Measurements from ENCODE around the gene PTPN6. TPM values are rescaled to one million over a fixed set of nuclear protein-coding genes. Genes with fewer than 3 reads are reported as not detected.

Gene PTPN6
- total and polyA plus RNA-seq, 9 of the 15 experiments (the other 6 are each of a cell fraction or from before 2014, with no cell fraction given), result 1.5 to 5.1 (median 3.9) TPM

DNA sequence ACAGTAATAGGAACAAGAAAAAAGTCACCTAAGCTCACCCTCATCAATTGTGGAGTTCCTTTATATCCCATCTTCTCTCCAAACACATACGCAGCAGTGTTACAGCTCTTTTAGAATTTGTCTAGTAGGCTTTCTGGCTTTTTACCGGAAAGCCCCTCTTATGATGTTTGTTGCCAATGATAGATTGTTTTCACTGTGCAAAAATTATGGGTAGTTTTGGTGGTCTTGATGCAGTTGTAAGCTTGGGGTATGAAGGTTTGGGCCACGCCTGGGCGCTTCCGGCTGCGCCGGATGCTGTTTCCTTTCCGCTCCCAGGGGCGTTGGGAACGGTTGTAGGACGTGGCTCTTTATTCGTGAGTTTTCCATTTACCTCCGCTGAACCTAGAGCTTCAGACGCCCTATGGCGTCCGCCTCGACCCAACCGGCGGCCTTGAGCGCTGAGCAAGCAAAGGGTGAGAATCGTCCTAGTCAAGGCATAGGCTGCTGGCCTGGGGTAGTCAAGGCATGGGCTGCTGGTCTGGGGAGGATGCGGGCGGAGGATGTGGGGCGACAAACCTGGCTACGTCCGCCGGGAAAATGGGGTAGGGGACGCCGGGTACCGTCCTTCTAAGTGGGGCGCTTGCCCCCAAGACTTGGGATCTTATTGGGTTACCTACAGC lies 7.3 kb upstream of the PTPN6 start, which contains the start of the genes C12orf57 and RNU7-1 (continued):
- 0 out of 2 replicates have a peak, but pooled peaks have one; percentile 20 for TF ChIP-seq MITF (IDR thresholded peaks at IDR 0.05)
- TF ChIP-seq NR2F6 (CRISPR knock-in tag; IDR thresholded peaks at IDR 0.05), result peak; percentile 94; the same call in 1 of the 2 replicates
- peak; percentile 71; the same call in 1 of the 2 replicates for TF ChIP-seq TFAP4 (CRISPR knock-in tag; IDR thresholded peaks at IDR 0.05; ENCODE audit: borderline replicate concordance)
- TF ChIP-seq ZNF57 (CRISPR knock-in tag; IDR thresholded peaks at IDR 0.05), result peak; percentile 95
- TF ChIP-seq ZNF551 (CRISPR knock-in tag; IDR thresholded peaks at IDR 0.05), result peak; percentile 95
- peak; percentile 35; the same call in 1 of the 2 replicates for TF ChIP-seq HMBOX1 (IDR thresholded peaks at IDR 0.05)
- TF ChIP-seq COPS2 (conservative IDR thresholded peaks at IDR 0.05), result no peak
- TF ChIP-seq NR2C2 (CRISPR knock-in tag; IDR thresholded peaks at IDR 0.05), result no peak
- TF ChIP-seq NR2C2 (tag; IDR thresholded peaks at IDR 0.05), result peak; percentile 77
- TF ChIP-seq KLF6 (CRISPR knock-in tag; IDR thresholded peaks at IDR 0.05; ENCODE audit: borderline replicate concordance), result peak; percentile 78; the same call in 1 of the 2 replicates
- TF ChIP-seq CHD7 (IDR thresholded peaks at IDR 0.05; ENCODE audit: low read depth, low read length), result no peak
- TF ChIP-seq NCOA1 (IDR thresholded peaks at IDR 0.05; ENCODE audit: low read depth), result no peak; the same call in 1 of the 2 replicates
- TF ChIP-seq ZNF830 (CRISPR knock-in tag; IDR thresholded peaks at IDR 0.05), result peak; percentile 99

Data from K562 (cell line).